GM23338 (cell line): ENCODE measurements around the gene TMEM131L.

ENCODE experiments used
- CREB1 ChIP-seq: fragments of 250-450 bp; sonication (Bioruptor Pico); IDR thresholded peaks from 2 replicates; pipeline ENCODE4 v1.5.0; 2020; ENCODE audit warnings: low read depth, mild to moderate bottlenecking, moderate library complexity
- EZH2 ChIP-seq: fragments of 200-600 bp; sonication (generic); IDR thresholded peaks from one replicate; pipeline ENCODE4 v1.8.0; 2017; ENCODE audit warnings: antibody characterized with exemption, mild to moderate bottlenecking, low read depth; ENCODE audit not compliant: unreplicated experiment
- EZH2phosphoT487 ChIP-seq: fragments of 200-600 bp; sonication (generic); IDR thresholded peaks from one replicate; pipeline ENCODE4 v1.8.1; 2018; ENCODE audit warnings: antibody characterized with exemption; ENCODE audit not compliant: unreplicated experiment
- JUNB ChIP-seq: IDR thresholded peaks from one replicate; pipeline ENCODE4 v1.6.1; 2016; ENCODE audit warnings: antibody characterized with exemption; ENCODE audit not compliant: unreplicated experiment
- NANOG ChIP-seq: IDR thresholded peaks from 2 replicates; pipeline ENCODE4 v1.6.1; 2016; ENCODE audit warnings: antibody characterized with exemption, borderline replicate concordance
- POLR2AphosphoS5 ChIP-seq: IDR thresholded peaks from 2 replicates; pipeline ENCODE4 v1.6.1; 2016; ENCODE audit warnings: antibody characterized with exemption, low read depth
- STAT1 ChIP-seq: IDR thresholded peaks from one replicate; pipeline ENCODE4 v1.6.1; 2016; ENCODE audit warnings: antibody characterized with exemption; ENCODE audit not compliant: unreplicated experiment
- ZNF114 ChIP-seq: fragments of 250-450 bp; sonication (Bioruptor Pico); IDR thresholded peaks from 2 replicates; pipeline ENCODE4 v1.5.0; 2020; ENCODE audit warnings: mild to moderate bottlenecking, moderate library complexity
- TF ChIP-seq, protein P1 (sequence below), 2 experiments: fragments of 200-600 bp in 1 of 2; sonication (generic) in 1 of 2; conservative IDR thresholded peaks; 2 replicates each; pipeline versions ENCODE4 v1.5.1 to v1.6.1; 2016 to 2017; ENCODE audit warnings: antibody characterized with exemption in 2 of 2, low read depth in 2 of 2, mild to moderate bottlenecking in 2 of 2, moderate library complexity in 1 of 2
- TF ChIP-seq, protein P2 (sequence below): IDR thresholded peaks from one replicate; pipeline ENCODE4 v1.6.1; 2018; ENCODE audit warnings: antibody characterized with exemption; ENCODE audit not compliant: unreplicated experiment

DNA sequence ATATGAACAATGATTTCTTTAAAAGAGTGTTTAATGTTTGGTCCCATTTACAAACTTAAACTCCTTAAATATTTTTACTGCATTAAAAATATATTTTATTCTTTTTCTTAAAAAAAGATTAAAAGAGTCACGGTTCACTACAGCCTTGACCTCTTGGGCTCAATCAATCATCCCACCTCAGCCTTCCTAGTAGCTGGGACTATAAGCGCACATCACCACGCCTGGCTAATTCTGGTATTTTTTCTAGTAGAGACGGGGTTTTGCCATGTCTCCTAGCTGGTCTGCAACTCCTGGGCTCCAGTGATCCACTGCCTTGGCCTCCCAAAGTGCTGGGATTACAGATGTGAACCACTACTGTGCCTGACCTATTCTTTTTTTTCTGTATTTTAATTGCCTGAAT, 113.2 kb downstream of the TMEM131L start:
- TF ChIP-seq, protein P1, sequence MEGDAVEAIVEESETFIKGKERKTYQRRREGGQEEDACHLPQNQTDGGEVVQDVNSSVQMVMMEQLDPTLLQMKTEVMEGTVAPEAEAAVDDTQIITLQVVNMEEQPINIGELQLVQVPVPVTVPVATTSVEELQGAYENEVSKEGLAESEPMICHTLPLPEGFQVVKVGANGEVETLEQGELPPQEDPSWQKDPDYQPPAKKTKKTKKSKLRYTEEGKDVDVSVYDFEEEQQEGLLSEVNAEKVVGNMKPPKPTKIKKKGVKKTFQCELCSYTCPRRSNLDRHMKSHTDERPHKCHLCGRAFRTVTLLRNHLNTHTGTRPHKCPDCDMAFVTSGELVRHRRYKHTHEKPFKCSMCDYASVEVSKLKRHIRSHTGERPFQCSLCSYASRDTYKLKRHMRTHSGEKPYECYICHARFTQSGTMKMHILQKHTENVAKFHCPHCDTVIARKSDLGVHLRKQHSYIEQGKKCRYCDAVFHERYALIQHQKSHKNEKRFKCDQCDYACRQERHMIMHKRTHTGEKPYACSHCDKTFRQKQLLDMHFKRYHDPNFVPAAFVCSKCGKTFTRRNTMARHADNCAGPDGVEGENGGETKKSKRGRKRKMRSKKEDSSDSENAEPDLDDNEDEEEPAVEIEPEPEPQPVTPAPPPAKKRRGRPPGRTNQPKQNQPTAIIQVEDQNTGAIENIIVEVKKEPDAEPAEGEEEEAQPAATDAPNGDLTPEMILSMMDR (conservative IDR thresholded peaks at IDR 0.05; ENCODE audit: low read depth in 2 of 2): no peak
- TF ChIP-seq EZH2: no peak
- TF ChIP-seq, protein P2, sequence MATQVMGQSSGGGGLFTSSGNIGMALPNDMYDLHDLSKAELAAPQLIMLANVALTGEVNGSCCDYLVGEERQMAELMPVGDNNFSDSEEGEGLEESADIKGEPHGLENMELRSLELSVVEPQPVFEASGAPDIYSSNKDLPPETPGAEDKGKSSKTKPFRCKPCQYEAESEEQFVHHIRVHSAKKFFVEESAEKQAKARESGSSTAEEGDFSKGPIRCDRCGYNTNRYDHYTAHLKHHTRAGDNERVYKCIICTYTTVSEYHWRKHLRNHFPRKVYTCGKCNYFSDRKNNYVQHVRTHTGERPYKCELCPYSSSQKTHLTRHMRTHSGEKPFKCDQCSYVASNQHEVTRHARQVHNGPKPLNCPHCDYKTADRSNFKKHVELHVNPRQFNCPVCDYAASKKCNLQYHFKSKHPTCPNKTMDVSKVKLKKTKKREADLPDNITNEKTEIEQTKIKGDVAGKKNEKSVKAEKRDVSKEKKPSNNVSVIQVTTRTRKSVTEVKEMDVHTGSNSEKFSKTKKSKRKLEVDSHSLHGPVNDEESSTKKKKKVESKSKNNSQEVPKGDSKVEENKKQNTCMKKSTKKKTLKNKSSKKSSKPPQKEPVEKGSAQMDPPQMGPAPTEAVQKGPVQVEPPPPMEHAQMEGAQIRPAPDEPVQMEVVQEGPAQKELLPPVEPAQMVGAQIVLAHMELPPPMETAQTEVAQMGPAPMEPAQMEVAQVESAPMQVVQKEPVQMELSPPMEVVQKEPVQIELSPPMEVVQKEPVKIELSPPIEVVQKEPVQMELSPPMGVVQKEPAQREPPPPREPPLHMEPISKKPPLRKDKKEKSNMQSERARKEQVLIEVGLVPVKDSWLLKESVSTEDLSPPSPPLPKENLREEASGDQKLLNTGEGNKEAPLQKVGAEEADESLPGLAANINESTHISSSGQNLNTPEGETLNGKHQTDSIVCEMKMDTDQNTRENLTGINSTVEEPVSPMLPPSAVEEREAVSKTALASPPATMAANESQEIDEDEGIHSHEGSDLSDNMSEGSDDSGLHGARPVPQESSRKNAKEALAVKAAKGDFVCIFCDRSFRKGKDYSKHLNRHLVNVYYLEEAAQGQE: no peak
- TF ChIP-seq STAT1: no peak
- TF ChIP-seq EZH2phosphoT487: no peak
- no peak for TF ChIP-seq POLR2AphosphoS5
- TF ChIP-seq NANOG: no peak
- TF ChIP-seq JUNB: no peak
- TF ChIP-seq CREB1: no peak
- no peak for TF ChIP-seq ZNF114 (CRISPR knock-in tag)
